ENCODE data around the gene VPS13A.

Gene VPS13A

GRCh38 chr9:77224746-77225312 is 47.5 kb downstream of the VPS13A start:
- ChIA-PET POLR2A (no interaction called here), CTCF (interaction anchor here (0.7 to 1.5 kb wide), 2 partner anchors 9 to 58 kb away, joined by 3 to 5 read pairs; no protein-coding TSS in a partner anchor)
- TF ChIP-seq GLI4 (tag by site-specific recombination; IDR thresholded peaks at IDR 0.05) (no peak), ZNF280C (tag by site-specific recombination; IDR thresholded peaks at IDR 0.05) (no peak), ZBTB26 (tag by site-specific recombination; optimal IDR thresholded peaks at IDR 0.05) (no peak), ZBTB7A (tag by site-specific recombination; IDR thresholded peaks at IDR 0.05; ENCODE audit: low read depth) (no peak), ZNF341 (tag by site-specific recombination; IDR thresholded peaks at IDR 0.05; ENCODE audit: low read depth) (no peak), PRDM6 (tag by site-specific recombination; IDR thresholded peaks at IDR 0.05) (no peak), ZNF449 (tag by site-specific recombination; IDR thresholded peaks at IDR 0.05) (no peak), HOXA7 (CRISPR knock-in tag; IDR thresholded peaks at IDR 0.05; ENCODE audit: borderline replicate concordance) (no peak), ZNF157 (tag by site-specific recombination; IDR thresholded peaks at IDR 0.05) (no peak), ZNF48 (tag by site-specific recombination; IDR thresholded peaks at IDR 0.05) (no peak)
- H3K4me3 ChIP-seq (ENCODE audit: low read depth, low read length), result no peak overlapping the region
- H3K9me3 ChIP-seq (ENCODE audit: control insufficient read depth, insufficient read depth, low read depth, low read length), result no peaks in the 10 kb centered on the region
- peaks cover 27 to 67% of the 10 kb centered on the region in 2 experiments for H3K36me3 ChIP-seq (ENCODE audit: control insufficient read depth in 2 of 2, insufficient read depth in 1 of 2, low read length in 2 of 2)
- H3K27ac ChIP-seq (ENCODE audit: extremely low read depth, low read depth, low read length), result no peak overlapping the region
- no peaks in the 10 kb centered on the region for H3K4me1 ChIP-seq (ENCODE audit: control insufficient read depth, insufficient read depth, low read length)

- H3K36me3 ChIP-seq (ENCODE audit: control insufficient read depth in 2 of 2, insufficient read depth in 1 of 2, low read length in 2 of 2), result peaks cover 9 to 10% of the 10 kb centered on the region in 2 experiments
- no peak overlapping the region for H3K27ac ChIP-seq (ENCODE audit: extremely low read depth, low read depth, low read length)
- no peak overlapping the region for H3K4me3 ChIP-seq (ENCODE audit: low read depth, low read length)
- ChIA-PET CTCF (no interaction called here), POLR2A (no interaction called here)
- H3K4me1 ChIP-seq (ENCODE audit: control insufficient read depth, insufficient read depth, low read length), result no peaks in the 10 kb centered on the region
- H3K9me3 ChIP-seq (ENCODE audit: control insufficient read depth, insufficient read depth, low read depth, low read length), result no peaks in the 10 kb centered on the region
- TF ChIP-seq SETDB1 (IDR thresholded peaks at IDR 0.05; ENCODE audit: insufficient read length, low read length) (no peak), ZNF677 (tag by site-specific recombination; IDR thresholded peaks at IDR 0.05) (peak; percentile 87)
Observed at GRCh38 chr9:77236693-77237092, 59.4 kb downstream of the VPS13A start.

- H3K4me3 ChIP-seq (ENCODE audit: low read depth, low read length), result no peak overlapping the region
- H3K27ac ChIP-seq (ENCODE audit: extremely low read depth, low read depth, low read length), result no peak overlapping the region
- H3K4me1 ChIP-seq (ENCODE audit: control insufficient read depth, insufficient read depth, low read length), result no peaks in the 10 kb centered on the region
- ChIA-PET CTCF (interaction anchor here (0.8 kb wide), 1 partner anchor 105 kb away, joined by 7 read pairs; no protein-coding TSS in a partner anchor), POLR2A (no interaction called here)
- H3K36me3 ChIP-seq (ENCODE audit: control insufficient read depth in 2 of 2, insufficient read depth in 1 of 2, low read length in 2 of 2), result peaks cover 6 to 11% of the 10 kb centered on the region in 2 experiments
- H3K9me3 ChIP-seq (ENCODE audit: control insufficient read depth, insufficient read depth, low read depth, low read length), result no peaks in the 10 kb centered on the region
- TF ChIP-seq ZNF843 (tag by site-specific recombination; IDR thresholded peaks at IDR 0.05), result no peak
- no peak for TF ChIP-seq ZNF324 (tag by site-specific recombination; IDR thresholded peaks at IDR 0.05)
- TF ChIP-seq ZNF423 (tag by site-specific recombination; IDR thresholded peaks at IDR 0.05), result no peak
- no peak for TF ChIP-seq ZNF488 (tag by site-specific recombination; IDR thresholded peaks at IDR 0.05)
- no peak for TF ChIP-seq ZNF155 (tag by site-specific recombination; IDR thresholded peaks at IDR 0.05)
- TF ChIP-seq REPIN1 (tag by site-specific recombination; IDR thresholded peaks at IDR 0.05; ENCODE audit: low read depth), result no peak
- TF ChIP-seq ZNF664 (tag by site-specific recombination; IDR thresholded peaks at IDR 0.05), result no peak
- no peak for TF ChIP-seq ZNF513 (tag by site-specific recombination; IDR thresholded peaks at IDR 0.05)
- TF ChIP-seq ZNF404 (tag by site-specific recombination; IDR thresholded peaks at IDR 0.05), result no peak
Observed at GRCh38 chr9:77237896-77238295, 60.6 kb downstream of the VPS13A start.

All from HEK293 (cell line).